Epithelial cell of proximal tubule (primary cell): ENCODE data around the gene PTPRG. TPM values are rescaled to one million over a fixed set of nuclear protein-coding genes. Genes with fewer than 3 reads are reported as not detected.
"Not testable (repeated sequence)": the region's sequence is repeated elsewhere in the genome, so short reads cannot be mapped to it uniquely, and the experiment has no call there.

ENCODE experiments used
- DNase-seq: peaks from one replicate; pipeline ENCODE4 v3.0.0-alpha.2; 2011; ENCODE audit warnings: low read depth
- H3K4me3 ChIP-seq: 2 replicates; pipeline ENCODE4 v1.5.1; 2011; ENCODE audit warnings: low read depth, mild to moderate bottlenecking, low read length
- total RNA-seq: library from RNA; depleted of rRNA; stranded (reverse); fragments of >200 nt; gene quantifications from 2 replicates; pipeline ENCODE4 v1.2.3, GENCODE V29; 2015
- TF ChIP-seq, protein P1 (sequence below): conservative IDR thresholded peaks from 2 replicates; pipeline ENCODE4 v1.5.1; 2012; ENCODE audit warnings: low read depth, mild to moderate bottlenecking, low read length

The PTPRG gene
- total RNA-seq, 1 donor from 2014 or later: 13.5 TPM

- no peak overlapping the region for H3K4me3 ChIP-seq
- no peak for DNase-seq
- TF ChIP-seq, protein P1, sequence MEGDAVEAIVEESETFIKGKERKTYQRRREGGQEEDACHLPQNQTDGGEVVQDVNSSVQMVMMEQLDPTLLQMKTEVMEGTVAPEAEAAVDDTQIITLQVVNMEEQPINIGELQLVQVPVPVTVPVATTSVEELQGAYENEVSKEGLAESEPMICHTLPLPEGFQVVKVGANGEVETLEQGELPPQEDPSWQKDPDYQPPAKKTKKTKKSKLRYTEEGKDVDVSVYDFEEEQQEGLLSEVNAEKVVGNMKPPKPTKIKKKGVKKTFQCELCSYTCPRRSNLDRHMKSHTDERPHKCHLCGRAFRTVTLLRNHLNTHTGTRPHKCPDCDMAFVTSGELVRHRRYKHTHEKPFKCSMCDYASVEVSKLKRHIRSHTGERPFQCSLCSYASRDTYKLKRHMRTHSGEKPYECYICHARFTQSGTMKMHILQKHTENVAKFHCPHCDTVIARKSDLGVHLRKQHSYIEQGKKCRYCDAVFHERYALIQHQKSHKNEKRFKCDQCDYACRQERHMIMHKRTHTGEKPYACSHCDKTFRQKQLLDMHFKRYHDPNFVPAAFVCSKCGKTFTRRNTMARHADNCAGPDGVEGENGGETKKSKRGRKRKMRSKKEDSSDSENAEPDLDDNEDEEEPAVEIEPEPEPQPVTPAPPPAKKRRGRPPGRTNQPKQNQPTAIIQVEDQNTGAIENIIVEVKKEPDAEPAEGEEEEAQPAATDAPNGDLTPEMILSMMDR: no peak
Observed at GRCh38 chr3:61743686-61744242, 182.4 kb downstream of the PTPRG start.

DNA sequence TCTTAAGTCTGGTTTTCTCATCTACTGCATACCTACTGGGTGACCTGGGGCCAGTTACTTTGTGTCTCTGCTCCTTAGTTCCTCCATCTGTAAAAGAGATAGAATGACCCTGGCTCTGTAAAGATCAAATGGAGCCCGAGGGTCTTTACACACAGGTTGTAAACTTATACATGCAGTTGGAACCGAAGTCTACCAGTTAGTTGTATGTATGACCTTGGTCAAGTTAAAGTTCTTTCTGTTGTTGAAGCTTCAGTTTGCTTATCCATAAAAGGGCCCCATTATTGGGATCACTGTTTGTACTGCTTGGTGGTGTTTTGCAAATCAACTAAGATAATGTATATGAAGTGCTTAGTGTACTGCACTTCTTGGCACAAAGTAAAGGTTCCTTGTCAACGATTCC is 186.9 kb downstream of the PTPRG start:
- no peak overlapping the region for H3K4me3 ChIP-seq
- no peak for DNase-seq
- TF ChIP-seq, protein P1: no peak

DNA sequence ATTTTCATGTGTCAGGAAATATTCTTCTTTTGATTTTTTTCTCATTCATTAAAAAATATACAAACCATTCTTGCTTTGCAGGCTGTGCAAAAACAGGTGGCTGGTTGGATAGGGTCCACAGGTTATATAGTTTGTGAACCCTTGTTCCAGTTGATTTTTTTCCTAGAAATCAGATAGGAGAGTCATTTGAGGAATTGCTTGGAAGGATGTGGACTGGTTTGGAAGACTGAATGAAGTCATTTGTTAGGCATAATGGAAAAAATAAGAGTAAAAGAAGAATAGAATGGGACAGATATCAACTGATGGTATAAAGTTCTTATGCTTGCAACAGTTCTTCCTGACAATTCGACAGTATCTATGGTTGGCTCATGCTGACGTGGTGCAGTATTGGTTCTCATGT is 189.4 kb downstream of the PTPRG start:
- TF ChIP-seq, protein P1: no peak

DNA sequence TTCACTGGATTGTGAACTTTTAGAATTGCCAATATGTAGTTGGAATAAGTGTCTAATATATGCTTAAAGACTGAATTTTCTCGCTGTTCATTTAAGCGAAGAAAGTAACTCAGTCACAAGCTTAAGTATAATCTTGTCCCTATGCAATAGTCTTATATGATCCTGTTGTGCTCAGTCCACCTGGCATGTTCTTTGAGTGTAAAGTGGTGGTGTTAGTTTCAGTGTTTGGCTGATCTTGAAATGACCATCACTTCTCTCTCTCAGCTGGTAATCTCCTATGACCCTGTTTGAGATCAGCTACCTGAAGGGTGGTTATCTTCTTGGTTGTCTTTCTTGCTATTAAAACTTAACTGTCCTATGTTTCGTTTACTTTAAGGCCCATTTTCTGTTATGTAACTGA is 197.5 kb downstream of the PTPRG start:
- H3K4me3 ChIP-seq: no peak overlapping the region
- TF ChIP-seq, protein P1: no peak
- no peak for DNase-seq

More for the DNA sequence above, 189.4 kb downstream of the PTPRG start:
- no peak for DNase-seq
- no peak overlapping the region for H3K4me3 ChIP-seq

DNA sequence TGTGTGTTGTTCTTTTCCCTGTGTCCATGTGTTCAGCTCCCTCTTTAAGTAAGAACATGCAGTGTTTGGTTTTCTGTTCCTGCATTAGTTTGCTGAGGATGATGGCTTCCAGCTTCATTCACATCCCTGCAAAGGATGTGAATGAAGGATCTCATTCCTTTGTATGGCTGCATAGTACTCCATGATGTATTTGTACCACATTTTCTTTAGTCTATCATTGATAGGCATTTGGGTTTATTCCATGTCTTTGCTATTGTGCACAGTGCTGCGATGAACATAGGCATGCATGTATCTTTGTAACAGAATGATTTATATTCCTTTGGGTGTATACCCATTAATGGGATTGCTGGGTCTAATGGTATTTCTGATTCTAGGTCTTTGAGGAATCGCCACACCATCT is 199.4 kb downstream of the PTPRG start:
- DNase-seq: not testable (repeated sequence)

DNA sequence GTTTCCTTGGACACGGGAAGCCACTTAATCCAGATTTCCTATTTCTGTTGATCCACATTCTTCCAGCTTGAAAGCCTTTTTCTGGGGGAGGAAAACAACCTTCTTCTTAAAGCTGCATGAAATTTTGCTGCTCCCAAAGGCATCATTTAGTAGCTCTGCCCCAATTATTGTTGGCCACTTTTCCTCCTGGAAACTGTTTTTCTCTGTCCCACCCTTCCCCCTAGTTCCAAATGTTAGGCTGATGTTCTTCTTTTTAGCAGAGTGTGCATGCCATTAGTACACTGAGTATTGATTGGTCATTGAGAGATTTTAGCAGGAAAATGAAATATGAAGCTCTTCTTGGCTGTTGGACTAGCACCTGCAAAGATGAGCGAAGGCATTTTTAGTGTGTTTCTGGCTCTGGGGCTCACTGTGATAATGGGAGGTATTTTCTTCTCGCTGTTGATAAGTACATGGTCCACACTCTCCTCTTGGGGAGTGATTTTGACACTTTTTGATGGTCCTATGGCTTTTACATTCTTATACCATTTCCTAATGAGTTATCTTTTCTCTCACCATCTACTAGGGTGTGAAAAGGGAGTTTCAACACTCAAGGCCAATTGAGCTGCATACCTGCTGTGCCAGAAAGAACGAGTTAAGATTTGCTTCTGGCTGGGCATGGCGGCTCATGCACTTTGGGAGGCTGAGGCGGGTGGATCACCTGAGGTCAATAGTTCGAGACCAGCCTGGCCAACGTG is 200.5 kb downstream of the PTPRG start:
- DNase-seq: no peak
- TF ChIP-seq, protein P1: no peak
- no peak overlapping the region for H3K4me3 ChIP-seq

More for the DNA sequence above, 199.4 kb downstream of the PTPRG start:
- H3K4me3 ChIP-seq: not testable (repeated sequence)

GRCh38 chr3:61765157-61765876 is 203.9 kb downstream of the PTPRG start:
- no peak overlapping the region for H3K4me3 ChIP-seq
- DNase-seq: no peak
- TF ChIP-seq, protein P1: no peak
